HepG2 (cell line): ENCODE data around the gene EFHD2. TPM values are rescaled to one million over a fixed set of nuclear protein-coding genes. Genes with fewer than 3 reads are reported as not detected.

Experiments used
- ARID4A ChIP-seq: sonication (generic); formaldehyde crosslinking; IDR thresholded peaks from 2 replicates; pipeline ENCODE4 v1.5.0; 2020; ENCODE audit warnings: mild to moderate bottlenecking, missing genetic modification reagents, borderline replicate concordance
- ARID5B ChIP-seq: IDR thresholded peaks from 2 replicates; pipeline ENCODE4 v1.4.0; 2020; ENCODE audit warnings: mild to moderate bottlenecking, missing genetic modification reagents
- CREB3 ChIP-seq: sonication (generic); formaldehyde crosslinking; IDR thresholded peaks from 2 replicates; pipeline ENCODE4 v1.5.0; 2020; ENCODE audit warnings: missing genetic modification reagents
- E2F1 ChIP-seq: sonication (generic); formaldehyde crosslinking; IDR thresholded peaks from 2 replicates; pipeline ENCODE4 v1.5.0; 2020; ENCODE audit warnings: missing genetic modification reagents
- HIC2 ChIP-seq: sonication (generic); formaldehyde crosslinking; IDR thresholded peaks from 2 replicates; pipeline ENCODE4 v1.9.0; 2022; ENCODE audit warnings: low read depth, missing genetic modification reagents
- MIXL1 ChIP-seq: IDR thresholded peaks from 2 replicates; pipeline ENCODE4 v1.6.1; 2016
- NFATC3 ChIP-seq: sonication (generic); formaldehyde crosslinking; IDR thresholded peaks from 2 replicates; pipeline ENCODE4 v1.5.1; 2020; ENCODE audit warnings: mild to moderate bottlenecking, missing genetic modification reagents
- PRMT3 ChIP-seq: sonication (generic); formaldehyde crosslinking; IDR thresholded peaks from 2 replicates; pipeline ENCODE4 v1.8.1; 2022; ENCODE audit warnings: low read depth, mild to moderate bottlenecking, moderate library complexity, missing genetic modification reagents, borderline replicate concordance
- RFX3 ChIP-seq: IDR thresholded peaks from 2 replicates; pipeline ENCODE4 v1.6.1; 2016; ENCODE audit warnings: missing biosample characterization, missing genetic modification reagents
- THAP11 ChIP-seq: IDR thresholded peaks from 2 replicates; pipeline ENCODE4 v1.6.1; 2016; ENCODE audit warnings: missing biosample characterization, missing genetic modification reagents
- ZBTB26 ChIP-seq: IDR thresholded peaks from 2 replicates; pipeline ENCODE4 v1.6.1; 2016; ENCODE audit warnings: missing compliant biosample characterization, missing genetic modification reagents, borderline replicate concordance
- ZNF329 ChIP-seq: sonication (generic); formaldehyde crosslinking; IDR thresholded peaks from 2 replicates; pipeline ENCODE4 v1.9.0; 2021; ENCODE audit warnings: low read depth, mild to moderate bottlenecking, missing genetic modification reagents
- ZNF777 ChIP-seq: sonication (generic); formaldehyde crosslinking; IDR thresholded peaks from 2 replicates; pipeline ENCODE4 v1.4.0; 2020; ENCODE audit warnings: missing genetic modification reagents
- ZNF841 ChIP-seq: sonication (generic); formaldehyde crosslinking; IDR thresholded peaks from 2 replicates; pipeline ENCODE4 v1.8.1; 2023; ENCODE audit warnings: missing genetic modification reagents, borderline replicate concordance
- ZSCAN25 ChIP-seq: sonication (generic); formaldehyde crosslinking; IDR thresholded peaks from 2 replicates; pipeline ENCODE4 v1.8.0; 2022; ENCODE audit warnings: mild to moderate bottlenecking, missing genetic modification reagents
- polyA plus RNA-seq, 8 experiments: library from polyadenylated mRNA; depleted of rRNA in 3 of 8; stranded (reverse) in 7 of 8; unstranded in 1 of 8; fragments of >200 nt; fragmentation: Illumina TruSeq in 4 of 8; extraction: Trizol in 4 of 8; gene quantifications; 2 replicates each; pipeline versions ENCODE4 v1.2.1 to v1.2.3, GENCODE V29; 2011 to 2016; ENCODE audit warnings: low read depth in 4 of 8, missing spikeins in 1 of 8, mixed read lengths in 1 of 8; ENCODE audit not compliant: insufficient read depth in 1 of 8
- total RNA-seq, 5 experiments: library from RNA; depleted of rRNA; stranded (reverse); fragments of >200 nt; fragmentation: Illumina TruSeq; extraction: Trizol; gene quantifications; 2 replicates each; pipeline ENCODE4 v1.2.3, GENCODE V29; 2016; ENCODE audit warnings: low read depth in 1 of 5

Gene EFHD2
- total and polyA plus RNA-seq, 2 of the 13 experiments (the other 11 are each of a cell fraction or from before 2014, with no cell fraction given): 9.4 to 12.7 TPM

GRCh38 chr1:15370781-15371520 lies 38.7 kb upstream of the EFHD2 start (continued):
- TF ChIP-seq ARID5B (CRISPR knock-in tag): peak; percentile 74
- TF ChIP-seq PRMT3: no peak
- peak; percentile 5; the same call in 1 of the 2 replicates for TF ChIP-seq ZNF329
- peak; percentile 32; the same call in 1 of the 2 replicates for TF ChIP-seq MIXL1 (CRISPR knock-in tag)
- no peak for TF ChIP-seq ZNF841 (CRISPR knock-in tag)
- TF ChIP-seq ZBTB26 (CRISPR knock-in tag): no peak
- no peak for TF ChIP-seq ZSCAN25
- no peak for TF ChIP-seq CREB3
- peak; percentile 55; the same call in 1 of the 2 replicates for TF ChIP-seq HIC2 (CRISPR knock-in tag)
- peak; percentile 85 for TF ChIP-seq RFX3 (CRISPR knock-in tag)
- TF ChIP-seq THAP11 (CRISPR knock-in tag): 0 out of 2 replicates have a peak, but pooled peaks have one; percentile 21
- TF ChIP-seq E2F1 (CRISPR knock-in tag): no peak
- TF ChIP-seq ARID4A (CRISPR knock-in tag): peak; percentile 51; the same call in 1 of the 2 replicates
- TF ChIP-seq ZNF777 (CRISPR knock-in tag): no peak
- no peak for TF ChIP-seq NFATC3 (CRISPR knock-in tag)
